Measurements from ENCODE around the gene SLC18B1. TPM values are rescaled to one million over a fixed set of nuclear protein-coding genes. Genes with fewer than 3 reads are reported as not detected.

The SLC18B1 gene
- total RNA-seq, 2 experiments from 2014 or later = 8.5 to 9.0 TPM

DNA sequence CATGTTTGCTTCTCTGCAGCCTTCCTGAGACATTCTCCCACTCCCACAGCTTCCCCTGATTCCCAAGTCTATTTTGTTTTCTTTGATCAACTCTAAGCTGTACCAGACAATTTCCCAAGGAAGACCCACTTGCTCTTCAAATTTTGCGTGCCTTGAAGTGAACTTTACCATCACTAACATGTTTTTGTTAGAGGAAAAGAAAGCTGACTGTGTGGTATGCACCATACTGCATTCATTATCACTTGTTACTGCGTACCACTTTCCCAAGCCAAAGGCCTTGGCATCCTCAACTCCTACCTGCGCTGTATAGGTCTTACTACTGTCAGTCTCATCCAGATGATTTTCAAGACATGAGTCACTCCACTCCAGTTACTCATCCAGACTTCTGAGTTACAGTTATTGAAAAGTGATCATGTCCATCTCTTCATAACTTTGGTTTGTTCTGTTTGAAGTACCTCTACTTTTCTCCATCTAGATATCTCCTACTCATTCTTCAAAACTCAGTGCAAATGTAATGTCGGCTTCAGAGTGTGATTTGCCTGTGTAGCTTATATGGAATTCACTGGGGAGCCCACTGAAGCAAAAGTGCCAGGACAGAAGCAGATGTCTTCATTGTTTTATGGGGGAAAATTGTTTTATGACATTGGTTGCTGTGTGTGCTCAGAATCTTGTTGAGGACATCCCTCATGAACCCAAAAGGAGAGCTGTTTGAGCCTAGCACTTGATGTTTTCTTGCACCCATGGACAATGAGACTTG, 21.1 kb upstream of the SLC18B1 start:
- peak overlapping the region in 1 of 2 donors; percentile 9 for H3K27ac ChIP-seq (ENCODE audit: low read depth in 1 of 2, low read length in 2 of 2)
- H3K4me3 Mint-ChIP-seq = peak overlapping the region; percentile 61

DNA sequence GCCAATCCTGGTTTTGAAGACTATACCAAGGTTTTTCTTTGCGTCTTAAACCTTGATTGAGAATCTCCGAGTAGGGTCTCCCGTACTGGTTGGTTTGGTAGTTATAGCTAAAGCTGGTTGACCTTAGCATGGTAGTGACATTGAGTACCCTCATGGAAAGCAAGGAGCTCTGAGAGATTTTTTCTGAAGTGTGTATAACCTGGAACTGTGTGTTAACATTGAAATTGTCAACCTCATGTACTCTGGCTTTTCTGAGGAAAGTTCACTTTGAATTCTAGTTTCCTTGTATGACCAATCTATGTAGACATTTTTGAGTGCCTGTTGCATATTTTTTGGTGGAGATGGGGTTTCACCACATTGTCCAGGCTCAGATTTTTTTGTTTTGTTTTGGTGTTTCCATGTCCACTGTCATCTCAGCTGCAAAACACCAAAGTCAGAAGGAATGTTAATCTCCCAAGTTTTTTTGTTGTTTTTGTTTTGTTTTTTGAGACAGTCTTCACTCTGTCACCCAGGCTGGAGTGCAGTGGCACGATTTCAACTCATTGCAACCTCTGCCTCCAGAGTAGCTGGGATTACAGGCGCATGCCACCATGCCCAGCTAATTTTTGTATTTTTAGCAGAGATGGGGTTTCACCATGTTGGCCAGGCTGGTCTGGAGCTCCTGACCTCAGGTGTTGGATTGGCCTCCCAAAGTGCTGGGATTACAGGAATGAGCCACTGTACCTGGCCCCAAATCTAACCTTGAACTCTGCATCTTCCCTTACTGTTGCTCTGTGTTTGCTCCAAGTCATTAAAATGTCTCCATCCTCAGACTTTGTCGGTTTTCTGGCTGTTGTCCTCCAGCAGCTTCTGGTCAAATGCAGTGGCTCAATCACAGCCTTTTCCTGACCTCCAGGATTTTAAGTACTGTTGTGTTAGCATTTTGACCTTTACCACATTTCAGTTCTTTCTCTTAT, 20.2 kb upstream of the SLC18B1 start:
- Mint-ChIP-seq H3K36me3 (ENCODE audit: low read depth) (peaks cover 69% of the 10 kb centered on the region), H3K4me3 (peak overlapping the region; percentile 61), H3K4me1 (ENCODE audit: low read depth) (peaks cover 73% of the 10 kb centered on the region), H3K27me3 (no peaks in the 10 kb centered on the region), H3K27ac (peak overlapping the region; percentile 52), H3K9me3 (no peaks in the 10 kb centered on the region)
- Histone ChIP-seq H3K9me3 (ENCODE audit: control insufficient read depth in 1 of 2, insufficient read depth in 1 of 2, low read length in 2 of 2) (no peaks in the 10 kb centered on the region), H3K4me1 (ENCODE audit: insufficient read depth, low read length) (peaks cover 25% of the 10 kb centered on the region), H3K36me3 (ENCODE audit: insufficient read depth, low read length) (peaks cover 45% of the 10 kb centered on the region), H3K27me3 (ENCODE audit: control insufficient read depth in 1 of 2, insufficient read depth in 2 of 2, low read length in 2 of 2) (no peaks in the 10 kb centered on the region), H3K4me3 (ENCODE audit: low read length) (no peak overlapping the region), H3K27ac (ENCODE audit: low read depth in 1 of 2, low read length in 2 of 2) (no peak overlapping the region)
- ChIA-PET CTCF (no interaction called here), POLR2A (interaction anchor here (0.6 to 2.3 kb wide), 3 partner anchors 20 to 56 kb away, joined by 3 to 8 read pairs (median 3); partner anchors contain the start of gene SLC18B1)
- ATAC-seq (ENCODE audit: poor library complexity) = no peak
- TF ChIP-seq, protein P1, sequence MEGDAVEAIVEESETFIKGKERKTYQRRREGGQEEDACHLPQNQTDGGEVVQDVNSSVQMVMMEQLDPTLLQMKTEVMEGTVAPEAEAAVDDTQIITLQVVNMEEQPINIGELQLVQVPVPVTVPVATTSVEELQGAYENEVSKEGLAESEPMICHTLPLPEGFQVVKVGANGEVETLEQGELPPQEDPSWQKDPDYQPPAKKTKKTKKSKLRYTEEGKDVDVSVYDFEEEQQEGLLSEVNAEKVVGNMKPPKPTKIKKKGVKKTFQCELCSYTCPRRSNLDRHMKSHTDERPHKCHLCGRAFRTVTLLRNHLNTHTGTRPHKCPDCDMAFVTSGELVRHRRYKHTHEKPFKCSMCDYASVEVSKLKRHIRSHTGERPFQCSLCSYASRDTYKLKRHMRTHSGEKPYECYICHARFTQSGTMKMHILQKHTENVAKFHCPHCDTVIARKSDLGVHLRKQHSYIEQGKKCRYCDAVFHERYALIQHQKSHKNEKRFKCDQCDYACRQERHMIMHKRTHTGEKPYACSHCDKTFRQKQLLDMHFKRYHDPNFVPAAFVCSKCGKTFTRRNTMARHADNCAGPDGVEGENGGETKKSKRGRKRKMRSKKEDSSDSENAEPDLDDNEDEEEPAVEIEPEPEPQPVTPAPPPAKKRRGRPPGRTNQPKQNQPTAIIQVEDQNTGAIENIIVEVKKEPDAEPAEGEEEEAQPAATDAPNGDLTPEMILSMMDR (IDR thresholded peaks at IDR 0.05) = no peak
- no peak for DNase-seq
- intact Hi-C loops (cut with DNase I, micrococcal nuclease) = loop anchor here (5.0 to 10.0 kb wide), 2 partner anchors 1129 to 1136 kb away; partner anchors contain the start of gene TBPL1 (in 1 of the 2)

More for the DNA sequence above, 21.1 kb upstream of the SLC18B1 start:
- ATAC-seq (ENCODE audit: poor library complexity) (no peak), DNase-seq (no peak)
- Mint-ChIP-seq H3K27me3 (no peaks in the 10 kb centered on the region), H3K4me1 (ENCODE audit: low read depth) (peaks cover 73% of the 10 kb centered on the region), H3K27ac (peak overlapping the region; percentile 52), H3K9me3 (no peaks in the 10 kb centered on the region), H3K36me3 (ENCODE audit: low read depth) (peaks cover 61% of the 10 kb centered on the region)
- peaks cover 25% of the 10 kb centered on the region for H3K4me1 ChIP-seq (ENCODE audit: insufficient read depth, low read length)
- intact Hi-C loops (cut with DNase I, micrococcal nuclease) = loop anchor here (5.0 to 10.0 kb wide), 4 partner anchors 155 to 1135 kb away; partner anchors contain the start of gene TBPL1 (in 1 of the 2)
- no peak overlapping the region for H3K4me3 ChIP-seq (ENCODE audit: low read length)
- no peaks in the 10 kb centered on the region for H3K27me3 ChIP-seq (ENCODE audit: control insufficient read depth in 1 of 2, insufficient read depth in 2 of 2, low read length in 2 of 2)
- TF ChIP-seq, protein P1 (IDR thresholded peaks at IDR 0.05) = no peak
- CTCF ChIA-PET = interaction anchor here (0.7 kb wide), 1 partner anchor 1630 kb away, joined by 3 read pairs; no protein-coding TSS in a partner anchor
- POLR2A ChIA-PET = interaction anchor here (1.1 kb wide), 1 partner anchor 57 kb away, joined by 3 read pairs; no protein-coding TSS in a partner anchor
- H3K36me3 ChIP-seq (ENCODE audit: insufficient read depth, low read length) = peaks cover 45% of the 10 kb centered on the region
- no peaks in the 10 kb centered on the region for H3K9me3 ChIP-seq (ENCODE audit: control insufficient read depth in 1 of 2, insufficient read depth in 1 of 2, low read length in 2 of 2)
